NB4 (cell line): ENCODE results near the gene SEPHS2.

Experiments
- CTCF ChIP-seq: IDR thresholded peaks from one replicate; pipeline ENCODE4 v1.5.1; 2012; ENCODE audit warnings: low read depth, low read length
- MYC ChIP-seq: IDR thresholded peaks from 2 replicates; pipeline ENCODE4 v1.6.1; 2011; ENCODE audit warnings: low read depth, low read length
- POLR2A ChIP-seq: IDR thresholded peaks from 2 replicates; pipeline ENCODE4 v1.6.1; 2011; ENCODE audit warnings: mild to moderate bottlenecking; ENCODE audit not compliant: insufficient read length; ENCODE audit errors: extremely low read depth

GRCh38 chr16:30401768-30402425 lies 43.8 kb downstream of the SEPHS2 start:
- TF ChIP-seq CTCF (no peak), POLR2A (no peak), MYC (no peak)
